Measurements from ENCODE around the gene KCNA10. TPM values are rescaled to one million over a fixed set of nuclear protein-coding genes. Genes with fewer than 3 reads are reported as not detected.

KCNA10 gene
- total RNA-seq, 1 experiment from 2014 or later, result not detected

DNA sequence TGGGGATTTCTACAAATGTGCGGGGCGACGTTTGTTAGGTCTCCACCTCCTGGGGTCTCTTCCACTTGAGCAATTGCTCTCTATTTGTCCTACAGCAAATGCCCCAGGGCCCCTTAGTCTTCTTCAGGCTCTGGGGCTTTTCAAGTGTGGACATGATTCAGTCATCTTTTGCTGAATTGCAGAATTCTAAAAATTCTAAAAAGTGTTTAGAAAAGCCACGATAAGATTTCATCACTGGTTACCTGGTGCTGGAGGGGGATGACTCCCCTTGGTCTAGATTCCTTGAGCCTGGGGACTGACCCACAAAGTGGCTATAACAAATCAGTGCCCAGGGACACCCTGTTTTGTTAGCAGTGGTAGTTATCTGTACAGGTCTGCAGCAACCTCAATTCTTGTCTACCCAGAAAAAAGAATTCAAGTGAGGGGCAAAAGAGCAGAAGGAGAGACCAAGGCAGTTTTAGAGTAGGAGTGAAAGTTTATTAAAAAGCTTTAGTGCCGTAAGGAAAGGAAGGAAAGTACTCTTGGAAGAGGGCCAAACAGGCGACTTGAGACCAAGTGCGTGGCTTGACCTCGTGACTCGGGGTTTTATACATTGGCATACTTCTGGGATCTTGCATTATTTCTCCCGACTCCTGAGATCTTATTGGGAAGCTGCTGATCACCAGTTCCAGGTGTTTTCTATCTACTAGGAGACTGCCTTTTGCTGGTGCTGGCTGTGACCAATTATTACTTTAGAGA, 42.8 kb downstream of the KCNA10 start:
- H4K20me1 ChIP-seq (ENCODE audit: low read length), result no peaks in the 10 kb centered on the region
- CTCF ChIA-PET, result no interaction called here
- no peak overlapping the region for H3K27ac ChIP-seq (ENCODE audit: low read length)
- no peak overlapping the region for H3K9ac ChIP-seq (ENCODE audit: low read length)
- H2AFZ ChIP-seq (ENCODE audit: low read length), result no peak overlapping the region
- peak overlapping the region; percentile 22; the same call in 1 of the 2 replicates for H3K4me2 ChIP-seq (ENCODE audit: low read length)
- peaks cover 32% of the 10 kb centered on the region for H3K4me1 ChIP-seq (ENCODE audit: insufficient read depth, low read length)
- BruUV-seq (replicated peaks), result no TSS peak
- H3K79me2 ChIP-seq (ENCODE audit: low read length), result no peaks in the 10 kb centered on the region
- DNase-seq, result no peak
- TF ChIP-seq EZH2 (IDR thresholded peaks at IDR 0.05; ENCODE audit: low read length, unreplicated experiment) (no peak), EZH2phosphoT487 (IDR thresholded peaks at IDR 0.05; ENCODE audit: borderline replicate concordance, low read length) (no peak)
- TF ChIP-seq, protein P1, sequence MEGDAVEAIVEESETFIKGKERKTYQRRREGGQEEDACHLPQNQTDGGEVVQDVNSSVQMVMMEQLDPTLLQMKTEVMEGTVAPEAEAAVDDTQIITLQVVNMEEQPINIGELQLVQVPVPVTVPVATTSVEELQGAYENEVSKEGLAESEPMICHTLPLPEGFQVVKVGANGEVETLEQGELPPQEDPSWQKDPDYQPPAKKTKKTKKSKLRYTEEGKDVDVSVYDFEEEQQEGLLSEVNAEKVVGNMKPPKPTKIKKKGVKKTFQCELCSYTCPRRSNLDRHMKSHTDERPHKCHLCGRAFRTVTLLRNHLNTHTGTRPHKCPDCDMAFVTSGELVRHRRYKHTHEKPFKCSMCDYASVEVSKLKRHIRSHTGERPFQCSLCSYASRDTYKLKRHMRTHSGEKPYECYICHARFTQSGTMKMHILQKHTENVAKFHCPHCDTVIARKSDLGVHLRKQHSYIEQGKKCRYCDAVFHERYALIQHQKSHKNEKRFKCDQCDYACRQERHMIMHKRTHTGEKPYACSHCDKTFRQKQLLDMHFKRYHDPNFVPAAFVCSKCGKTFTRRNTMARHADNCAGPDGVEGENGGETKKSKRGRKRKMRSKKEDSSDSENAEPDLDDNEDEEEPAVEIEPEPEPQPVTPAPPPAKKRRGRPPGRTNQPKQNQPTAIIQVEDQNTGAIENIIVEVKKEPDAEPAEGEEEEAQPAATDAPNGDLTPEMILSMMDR (conservative IDR thresholded peaks at IDR 0.05; ENCODE audit: low read depth, low read length), result no peak
- intact Hi-C loops (cut with micrococcal nuclease), result loop anchor here (2.0 kb wide), 1 partner anchor 21 kb away; no protein-coding TSS in a partner anchor
- H3K9me2 ChIP-seq (replicated peaks; ENCODE audit: low read length), result no peaks in the 10 kb centered on the region
- H3F3A ChIP-seq (ENCODE audit: low read length, unreplicated experiment), result no peaks in the 10 kb centered on the region
- no peaks in the 10 kb centered on the region for H3K36me3 ChIP-seq (ENCODE audit: low read depth, low read length)
- no peak for ATAC-seq
- POLR2A ChIA-PET (ENCODE audit: unreplicated experiment), result no interaction called here
- no peak overlapping the region for H3K4me3 ChIP-seq (ENCODE audit: low read length)
- no peaks in the 10 kb centered on the region for H3K27me3 ChIP-seq (ENCODE audit: low read length)
- no peaks in the 10 kb centered on the region for H3K9me3 ChIP-seq (ENCODE audit: low read length)

DNA sequence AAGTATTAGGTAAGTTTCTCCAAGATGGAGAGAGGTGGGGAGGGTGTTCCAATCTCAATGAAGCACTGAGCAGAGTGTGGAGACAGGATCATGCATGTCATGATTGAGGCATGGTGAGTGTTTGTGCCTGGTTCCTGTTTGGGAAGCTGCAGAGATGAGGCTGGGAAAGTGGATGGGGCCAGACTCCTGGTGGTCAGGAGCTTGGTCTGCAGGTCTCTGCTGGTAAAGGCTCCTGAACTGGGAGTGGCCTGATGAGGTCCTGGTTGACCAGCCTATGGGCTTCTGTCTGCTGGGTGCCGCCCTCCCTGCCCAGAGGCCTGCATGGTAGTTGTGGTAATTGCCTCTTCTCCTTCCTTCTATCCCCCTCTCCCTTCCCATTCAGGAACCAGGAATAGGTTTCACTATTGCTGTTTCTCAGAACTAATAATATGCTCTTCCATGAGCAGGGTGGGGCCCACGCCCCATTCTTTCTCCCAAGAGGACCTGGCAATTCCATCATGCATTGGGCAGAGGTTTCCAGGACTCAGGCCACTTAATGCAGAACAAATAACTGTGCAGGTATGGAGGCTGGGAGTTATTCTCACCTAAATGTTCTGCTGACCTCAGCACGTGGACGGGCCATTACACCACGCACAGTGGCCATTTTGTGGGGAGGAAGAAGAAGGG, 43.5 kb downstream of the KCNA10 start:
- Histone ChIP-seq H3K4me2 (ENCODE audit: low read length) (no peak overlapping the region), H3K9me2 (replicated peaks; ENCODE audit: low read length) (no peaks in the 10 kb centered on the region), H3K79me2 (ENCODE audit: low read length) (no peaks in the 10 kb centered on the region), H3F3A (ENCODE audit: low read length, unreplicated experiment) (no peaks in the 10 kb centered on the region), H3K4me3 (ENCODE audit: low read length) (no peak overlapping the region), H3K4me1 (ENCODE audit: insufficient read depth, low read length) (peaks cover 32% of the 10 kb centered on the region), H3K27me3 (ENCODE audit: low read length) (no peaks in the 10 kb centered on the region), H4K20me1 (ENCODE audit: low read length) (no peaks in the 10 kb centered on the region), H3K9me3 (ENCODE audit: low read length) (no peaks in the 10 kb centered on the region), H3K27ac (ENCODE audit: low read length) (no peak overlapping the region), H2AFZ (ENCODE audit: low read length) (no peak overlapping the region), H3K36me3 (ENCODE audit: low read depth, low read length) (no peaks in the 10 kb centered on the region), H3K9ac (ENCODE audit: low read length) (no peak overlapping the region)
- BruUV-seq (replicated peaks), result no TSS peak
- ChIA-PET POLR2A (ENCODE audit: unreplicated experiment) (no interaction called here), CTCF (no interaction called here)
- no peak for ATAC-seq
- DNase-seq, result no peak
- intact Hi-C loops (cut with micrococcal nuclease), result loop anchor here (2.0 kb wide), 1 partner anchor 21 kb away; no protein-coding TSS in a partner anchor
- TF ChIP-seq, protein P1 (conservative IDR thresholded peaks at IDR 0.05; ENCODE audit: low read depth, low read length), result no peak
- TF ChIP-seq EZH2 (IDR thresholded peaks at IDR 0.05; ENCODE audit: low read length, unreplicated experiment) (no peak), EZH2phosphoT487 (IDR thresholded peaks at IDR 0.05; ENCODE audit: borderline replicate concordance, low read length) (no peak)

DNA sequence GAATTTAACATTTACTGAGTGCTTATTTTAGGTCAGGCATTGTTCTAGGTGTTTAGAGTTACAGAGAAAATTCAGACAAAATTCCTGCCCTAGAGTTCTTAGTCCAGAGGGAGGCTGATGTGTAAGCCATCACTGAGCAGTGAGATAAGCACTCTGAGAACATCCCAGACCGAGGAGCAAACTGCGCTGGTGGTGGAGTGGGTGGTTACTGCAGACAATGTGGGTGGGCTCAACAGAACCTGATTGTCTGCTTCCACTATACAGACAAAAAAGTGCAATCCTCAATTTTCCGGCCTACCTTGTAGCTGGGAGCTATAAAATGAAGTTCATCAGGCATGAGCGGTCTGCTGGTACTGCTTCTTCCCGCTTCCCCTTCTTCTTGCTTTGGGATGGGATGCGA, 44.5 kb downstream of the KCNA10 start:
- Histone ChIP-seq H3F3A (ENCODE audit: low read length, unreplicated experiment) (no peaks in the 10 kb centered on the region), H2AFZ (ENCODE audit: low read length) (no peak overlapping the region), H3K4me1 (ENCODE audit: insufficient read depth, low read length) (peaks cover 32% of the 10 kb centered on the region), H3K27me3 (ENCODE audit: low read length) (no peaks in the 10 kb centered on the region), H3K9me2 (replicated peaks; ENCODE audit: low read length) (no peaks in the 10 kb centered on the region), H3K79me2 (ENCODE audit: low read length) (no peaks in the 10 kb centered on the region), H4K20me1 (ENCODE audit: low read length) (no peaks in the 10 kb centered on the region), H3K36me3 (ENCODE audit: low read depth, low read length) (no peaks in the 10 kb centered on the region), H3K9me3 (ENCODE audit: low read length) (no peaks in the 10 kb centered on the region), H3K4me2 (ENCODE audit: low read length) (no peak overlapping the region), H3K27ac (ENCODE audit: low read length) (no peak overlapping the region), H3K4me3 (ENCODE audit: low read length) (no peak overlapping the region), H3K9ac (ENCODE audit: low read length) (no peak overlapping the region)
- no peak for ATAC-seq
- DNase-seq, result no peak
- no TSS peak for BruUV-seq (replicated peaks)
- intact Hi-C loops (cut with micrococcal nuclease), result no loop called here
- ChIA-PET CTCF (no interaction called here), POLR2A (ENCODE audit: unreplicated experiment) (no interaction called here)
- TF ChIP-seq EZH2phosphoT487 (IDR thresholded peaks at IDR 0.05; ENCODE audit: borderline replicate concordance, low read length), result no peak
- TF ChIP-seq, protein P1 (conservative IDR thresholded peaks at IDR 0.05; ENCODE audit: low read depth, low read length), result no peak
- no peak for TF ChIP-seq EZH2 (IDR thresholded peaks at IDR 0.05; ENCODE audit: low read length, unreplicated experiment)
